ENCODE measurements around the gene TEK.
A peak's percentile ranks its signal among the peaks of the same experiment; 100 is the strongest.

TEK gene

GRCh38 chr9:27125936-27126335 lies 16.9 kb downstream of the TEK start:
- no peaks in the 10 kb centered on the region for H3K36me3 ChIP-seq (ENCODE audit: insufficient read depth, low read length)
- H3K4me3 ChIP-seq (ENCODE audit: low read depth in 1 of 2, low read length in 2 of 2), result no peak overlapping the region
- peak overlapping the region; percentile 66 for H3K27ac ChIP-seq (ENCODE audit: low read depth, low read length)
- no peak overlapping the region for H3K9ac ChIP-seq (ENCODE audit: low read length)
- H3K9me3 ChIP-seq (ENCODE audit: low read length), result no peaks in the 10 kb centered on the region
- H3K4me1 ChIP-seq (ENCODE audit: insufficient read depth, low read length), result peaks cover 29% of the 10 kb centered on the region
- H3K27me3 ChIP-seq (ENCODE audit: control insufficient read depth in 1 of 2, insufficient read depth in 2 of 2, low read length in 2 of 2), result no peaks in the 10 kb centered on the region

- Histone ChIP-seq H3K4me1 (ENCODE audit: insufficient read depth, low read length) (peaks cover 29% of the 10 kb centered on the region), H3K27me3 (ENCODE audit: control insufficient read depth in 1 of 2, insufficient read depth in 2 of 2, low read length in 2 of 2) (no peaks in the 10 kb centered on the region), H3K9ac (ENCODE audit: low read length) (no peak overlapping the region), H3K4me3 (ENCODE audit: low read depth in 1 of 2, low read length in 2 of 2) (no peak overlapping the region), H3K9me3 (ENCODE audit: low read length) (no peaks in the 10 kb centered on the region), H3K36me3 (ENCODE audit: insufficient read depth, low read length) (no peaks in the 10 kb centered on the region), H3K27ac (ENCODE audit: low read depth, low read length) (peak overlapping the region; percentile 66)
Measured at GRCh38 chr9:27126670-27127069, 17.6 kb downstream of the TEK start.

GRCh38 chr9:27129221-27129620 lies 20.2 kb downstream of the TEK start:
- no peak overlapping the region for H3K9ac ChIP-seq (ENCODE audit: low read length)
- H3K36me3 ChIP-seq (ENCODE audit: insufficient read depth, low read length), result no peaks in the 10 kb centered on the region
- no peak overlapping the region for H3K4me3 ChIP-seq (ENCODE audit: low read depth in 1 of 2, low read length in 2 of 2)
- no peaks in the 10 kb centered on the region for H3K9me3 ChIP-seq (ENCODE audit: low read length)
- H3K27ac ChIP-seq (ENCODE audit: low read depth, low read length), result no peak overlapping the region
- no peaks in the 10 kb centered on the region for H3K27me3 ChIP-seq (ENCODE audit: control insufficient read depth in 1 of 2, insufficient read depth in 2 of 2, low read length in 2 of 2)
- peaks cover 27% of the 10 kb centered on the region for H3K4me1 ChIP-seq (ENCODE audit: insufficient read depth, low read length)

- Histone ChIP-seq H3K4me1 (ENCODE audit: insufficient read depth, low read length) (peaks cover 1% of the 10 kb centered on the region), H3K9ac (ENCODE audit: low read length) (no peak overlapping the region), H3K27me3 (ENCODE audit: control insufficient read depth in 1 of 2, insufficient read depth in 2 of 2, low read length in 2 of 2) (no peaks in the 10 kb centered on the region), H3K36me3 (ENCODE audit: insufficient read depth, low read length) (no peaks in the 10 kb centered on the region), H3K27ac (ENCODE audit: low read depth, low read length) (no peak overlapping the region), H3K9me3 (ENCODE audit: low read length) (no peaks in the 10 kb centered on the region), H3K4me3 (ENCODE audit: low read depth in 1 of 2, low read length in 2 of 2) (no peak overlapping the region)
Measured at GRCh38 chr9:27131731-27132130, 22.7 kb downstream of the TEK start.

- Histone ChIP-seq H3K4me3 (ENCODE audit: low read depth in 1 of 2, low read length in 2 of 2) (no peak overlapping the region), H3K9ac (ENCODE audit: low read length) (no peak overlapping the region), H3K9me3 (ENCODE audit: low read length) (no peaks in the 10 kb centered on the region), H3K27me3 (ENCODE audit: control insufficient read depth in 1 of 2, insufficient read depth in 2 of 2, low read length in 2 of 2) (no peaks in the 10 kb centered on the region), H3K4me1 (ENCODE audit: insufficient read depth, low read length) (no peaks in the 10 kb centered on the region), H3K36me3 (ENCODE audit: insufficient read depth, low read length) (no peaks in the 10 kb centered on the region), H3K27ac (ENCODE audit: low read depth, low read length) (no peak overlapping the region)
Measured at GRCh38 chr9:27133817-27134216, 24.8 kb downstream of the TEK start.

DNA sequence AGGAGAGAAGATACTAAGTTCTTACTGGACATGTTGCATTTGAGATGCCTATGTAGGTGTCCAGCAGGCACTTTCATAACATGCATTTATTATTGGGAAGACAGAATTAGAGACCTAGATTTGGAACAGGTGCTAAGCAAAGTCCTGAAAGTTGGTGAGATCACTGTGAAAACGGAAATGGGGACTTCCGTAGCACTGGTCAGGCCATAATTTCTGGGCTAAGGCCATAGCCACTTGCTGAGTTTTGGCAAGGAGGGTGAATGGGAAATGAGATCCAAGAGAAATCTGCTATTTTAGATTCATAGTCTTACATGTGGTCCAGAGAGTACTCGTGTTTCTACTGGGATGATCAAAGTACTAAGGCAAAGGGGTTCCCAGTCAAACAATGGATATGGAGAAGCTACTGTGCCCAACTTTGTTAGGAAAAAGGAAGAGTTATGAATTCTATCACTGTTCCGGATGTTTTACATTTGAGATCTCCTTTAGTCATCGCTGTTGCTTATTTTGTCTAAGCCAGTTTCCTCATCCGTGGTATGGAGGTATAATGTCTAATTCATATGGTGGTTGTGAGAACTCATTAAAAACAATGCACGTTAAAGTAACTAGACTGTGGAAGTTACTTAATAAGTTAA lies 33.4 kb downstream of the TEK start:
- no peak overlapping the region for H3K27ac ChIP-seq (ENCODE audit: low read depth, low read length)
- no peaks in the 10 kb centered on the region for H3K9me3 ChIP-seq (ENCODE audit: low read length)
- no peak overlapping the region for H3K9ac ChIP-seq (ENCODE audit: low read length)
- H3K4me3 ChIP-seq (ENCODE audit: low read depth in 1 of 2, low read length in 2 of 2), result no peak overlapping the region
- H3K4me1 ChIP-seq (ENCODE audit: insufficient read depth, low read length), result peaks cover 11% of the 10 kb centered on the region
- no peaks in the 10 kb centered on the region for H3K36me3 ChIP-seq (ENCODE audit: insufficient read depth, low read length)
- no peaks in the 10 kb centered on the region for H3K27me3 ChIP-seq (ENCODE audit: control insufficient read depth in 1 of 2, insufficient read depth in 2 of 2, low read length in 2 of 2)

DNA sequence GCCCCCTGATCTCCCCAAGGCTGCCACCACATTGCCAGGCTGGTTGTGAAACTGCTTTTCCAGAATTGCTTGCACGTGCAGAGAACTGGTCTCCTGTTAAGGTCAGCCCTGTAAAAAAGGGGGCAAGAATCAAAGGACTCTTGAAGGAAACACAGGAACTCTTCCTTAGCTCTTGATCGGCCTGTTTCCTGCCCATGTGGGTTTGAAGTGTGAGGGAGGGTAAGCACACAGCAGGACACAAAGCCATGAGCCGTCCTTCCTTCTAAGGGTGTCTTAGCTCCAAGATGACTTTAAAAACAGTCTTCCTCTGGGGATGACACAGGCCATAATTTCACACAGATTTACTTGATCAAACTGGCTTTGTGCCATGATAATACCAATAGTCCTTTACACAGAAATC lies 36.1 kb downstream of the TEK start:
- Histone ChIP-seq H3K27ac (ENCODE audit: low read depth, low read length) (no peak overlapping the region), H3K4me3 (ENCODE audit: low read depth in 1 of 2, low read length in 2 of 2) (no peak overlapping the region), H3K9ac (ENCODE audit: low read length) (no peak overlapping the region), H3K27me3 (ENCODE audit: control insufficient read depth in 1 of 2, insufficient read depth in 2 of 2, low read length in 2 of 2) (no peaks in the 10 kb centered on the region), H3K9me3 (ENCODE audit: low read length) (no peaks in the 10 kb centered on the region), H3K4me1 (ENCODE audit: insufficient read depth, low read length) (peaks cover 18% of the 10 kb centered on the region), H3K36me3 (ENCODE audit: insufficient read depth, low read length) (no peaks in the 10 kb centered on the region)

GRCh38 chr9:27149651-27150050 lies 40.6 kb downstream of the TEK start:
- H3K4me3 ChIP-seq (ENCODE audit: low read depth in 1 of 2, low read length in 2 of 2), result no peak overlapping the region
- peaks cover 39% of the 10 kb centered on the region for H3K4me1 ChIP-seq (ENCODE audit: insufficient read depth, low read length)
- no peaks in the 10 kb centered on the region for H3K36me3 ChIP-seq (ENCODE audit: insufficient read depth, low read length)
- no peaks in the 10 kb centered on the region for H3K9me3 ChIP-seq (ENCODE audit: low read length)
- no peak overlapping the region for H3K27ac ChIP-seq (ENCODE audit: low read depth, low read length)
- H3K9ac ChIP-seq (ENCODE audit: low read length), result no peak overlapping the region
- no peaks in the 10 kb centered on the region for H3K27me3 ChIP-seq (ENCODE audit: control insufficient read depth in 1 of 2, insufficient read depth in 2 of 2, low read length in 2 of 2)

DNA sequence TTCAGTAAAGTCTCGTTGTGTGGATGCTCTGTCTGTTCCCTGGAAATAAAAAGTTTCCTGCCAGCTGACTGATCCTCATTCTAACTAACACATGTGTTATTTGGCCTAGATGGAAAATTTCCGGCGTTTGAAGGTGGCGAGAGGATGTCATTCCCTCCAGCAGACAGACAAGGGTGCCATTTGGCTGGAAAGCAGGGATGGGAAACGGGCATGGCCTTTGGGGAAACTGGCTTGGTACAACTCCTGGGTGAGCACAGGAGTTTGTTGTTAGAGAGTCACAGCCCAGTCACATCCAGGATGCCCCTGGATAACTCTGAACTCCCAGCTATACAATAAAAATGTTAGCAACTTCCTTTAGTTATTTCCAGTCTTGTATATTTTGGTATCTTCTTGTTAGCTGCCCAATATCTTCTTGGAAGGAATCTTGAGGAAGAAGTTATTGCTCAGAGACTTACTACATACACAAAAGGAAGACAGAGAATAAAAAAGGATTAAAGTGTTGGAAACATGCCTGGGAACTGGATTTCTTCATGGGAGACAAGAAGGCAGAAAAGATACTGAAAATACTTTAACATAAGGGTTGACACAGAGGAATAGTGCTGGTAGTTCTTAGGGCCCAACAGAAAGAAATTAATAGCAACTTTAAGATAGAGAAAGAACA lies 41.9 kb downstream of the TEK start:
- Histone ChIP-seq H3K9ac (ENCODE audit: low read length) (no peak overlapping the region), H3K4me3 (ENCODE audit: low read depth in 1 of 2, low read length in 2 of 2) (peak overlapping the region in 1 of 2 donors; percentile 4), H3K9me3 (ENCODE audit: low read length) (no peaks in the 10 kb centered on the region), H3K4me1 (ENCODE audit: insufficient read depth, low read length) (peaks cover 40% of the 10 kb centered on the region), H3K36me3 (ENCODE audit: insufficient read depth, low read length) (no peaks in the 10 kb centered on the region), H3K27me3 (ENCODE audit: control insufficient read depth in 1 of 2, insufficient read depth in 2 of 2, low read length in 2 of 2) (no peaks in the 10 kb centered on the region), H3K27ac (ENCODE audit: low read depth, low read length) (peak overlapping the region; percentile 66)

GRCh38 chr9:27151693-27152404 lies 42.8 kb downstream of the TEK start:
- no peak overlapping the region for H3K9ac ChIP-seq (ENCODE audit: low read length)
- H3K4me3 ChIP-seq (ENCODE audit: low read depth in 1 of 2, low read length in 2 of 2), result no peak overlapping the region
- no peaks in the 10 kb centered on the region for H3K36me3 ChIP-seq (ENCODE audit: insufficient read depth, low read length)
- H3K9me3 ChIP-seq (ENCODE audit: low read length), result no peaks in the 10 kb centered on the region
- H3K4me1 ChIP-seq (ENCODE audit: insufficient read depth, low read length), result peaks cover 40% of the 10 kb centered on the region
- no peaks in the 10 kb centered on the region for H3K27me3 ChIP-seq (ENCODE audit: control insufficient read depth in 1 of 2, insufficient read depth in 2 of 2, low read length in 2 of 2)
- peak overlapping the region; percentile 27 for H3K27ac ChIP-seq (ENCODE audit: low read depth, low read length)

GRCh38 chr9:27152405-27152718 lies 43.3 kb downstream of the TEK start:
- no peaks in the 10 kb centered on the region for H3K36me3 ChIP-seq (ENCODE audit: insufficient read depth, low read length)
- peaks cover 40% of the 10 kb centered on the region for H3K4me1 ChIP-seq (ENCODE audit: insufficient read depth, low read length)
- H3K9ac ChIP-seq (ENCODE audit: low read length), result no peak overlapping the region
- no peak overlapping the region for H3K27ac ChIP-seq (ENCODE audit: low read depth, low read length)
- H3K27me3 ChIP-seq (ENCODE audit: control insufficient read depth in 1 of 2, insufficient read depth in 2 of 2, low read length in 2 of 2), result no peaks in the 10 kb centered on the region
- H3K9me3 ChIP-seq (ENCODE audit: low read length), result no peaks in the 10 kb centered on the region
- no peak overlapping the region for H3K4me3 ChIP-seq (ENCODE audit: low read depth in 1 of 2, low read length in 2 of 2)

Measured in muscle layer of colon (tissue), 2 donors.